ENCODE measurements around the gene ZNF180. TPM values are rescaled to one million over a fixed set of nuclear protein-coding genes. Genes with fewer than 3 reads are reported as not detected.

ZNF180 gene
- total RNA-seq, 2 donors from 2014 or later: 9.6 to 16.1 TPM

DNA sequence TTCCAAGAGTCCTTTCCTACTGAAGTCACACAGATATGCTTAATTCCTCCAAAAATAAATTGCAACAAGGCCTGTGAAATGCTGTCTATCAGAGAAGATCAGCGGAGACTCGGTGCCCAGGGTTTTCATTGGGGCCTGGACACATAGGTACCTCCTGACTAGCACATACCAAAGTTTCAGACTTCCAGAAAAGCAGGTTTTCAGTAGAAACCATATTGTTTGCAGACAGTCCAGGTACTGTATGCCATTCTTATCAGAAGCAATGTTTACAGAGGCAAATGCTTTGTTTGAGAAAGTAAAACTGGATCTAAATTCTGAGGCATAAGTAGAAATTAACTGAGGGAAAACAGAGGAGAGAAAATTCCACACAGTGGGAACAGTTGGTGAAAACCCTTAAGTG lies 64.9 kb downstream of the ZNF180 start:
- Histone ChIP-seq H3K4me1 (ENCODE audit: control insufficient read depth in 1 of 2, low read depth in 2 of 2) (no peaks in the 10 kb centered on the region), H3K27me3 (replicated peaks; ENCODE audit: insufficient read depth) (no peaks in the 10 kb centered on the region), H3K27ac (no peak overlapping the region), H3K9me3 (peaks cover 79% of the 10 kb centered on the region), H3K36me3 (peaks cover 51% of the 10 kb centered on the region), H3K4me3 (no peak overlapping the region)
- TF ChIP-seq, protein P1, sequence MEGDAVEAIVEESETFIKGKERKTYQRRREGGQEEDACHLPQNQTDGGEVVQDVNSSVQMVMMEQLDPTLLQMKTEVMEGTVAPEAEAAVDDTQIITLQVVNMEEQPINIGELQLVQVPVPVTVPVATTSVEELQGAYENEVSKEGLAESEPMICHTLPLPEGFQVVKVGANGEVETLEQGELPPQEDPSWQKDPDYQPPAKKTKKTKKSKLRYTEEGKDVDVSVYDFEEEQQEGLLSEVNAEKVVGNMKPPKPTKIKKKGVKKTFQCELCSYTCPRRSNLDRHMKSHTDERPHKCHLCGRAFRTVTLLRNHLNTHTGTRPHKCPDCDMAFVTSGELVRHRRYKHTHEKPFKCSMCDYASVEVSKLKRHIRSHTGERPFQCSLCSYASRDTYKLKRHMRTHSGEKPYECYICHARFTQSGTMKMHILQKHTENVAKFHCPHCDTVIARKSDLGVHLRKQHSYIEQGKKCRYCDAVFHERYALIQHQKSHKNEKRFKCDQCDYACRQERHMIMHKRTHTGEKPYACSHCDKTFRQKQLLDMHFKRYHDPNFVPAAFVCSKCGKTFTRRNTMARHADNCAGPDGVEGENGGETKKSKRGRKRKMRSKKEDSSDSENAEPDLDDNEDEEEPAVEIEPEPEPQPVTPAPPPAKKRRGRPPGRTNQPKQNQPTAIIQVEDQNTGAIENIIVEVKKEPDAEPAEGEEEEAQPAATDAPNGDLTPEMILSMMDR (IDR thresholded peaks at IDR 0.05): no peak
- no peak for ATAC-seq (ENCODE audit: insufficient number of reproducible peaks, low FRiP score, low read depth)
- no peak for DNase-seq (ENCODE audit: low spot score)

DNA sequence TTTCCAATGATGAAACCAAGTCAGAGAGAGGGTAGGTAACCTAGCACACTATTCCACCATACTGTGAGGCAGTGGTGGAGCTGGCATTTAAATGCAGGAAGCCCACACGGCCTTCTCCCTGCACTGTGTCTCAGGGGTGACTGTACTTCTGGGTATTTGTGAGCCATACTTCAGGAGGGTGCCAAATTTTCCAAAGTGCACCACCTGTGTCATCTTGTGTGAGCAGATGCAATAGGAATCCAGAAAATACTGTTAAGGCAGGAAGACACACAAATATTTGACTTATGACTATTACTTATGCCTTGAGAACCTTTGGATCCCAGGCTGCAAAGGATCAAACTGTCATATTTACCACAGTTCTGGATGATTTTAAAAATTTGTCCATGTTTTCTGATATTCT lies 69.4 kb downstream of the ZNF180 start:
- DNase-seq (ENCODE audit: low spot score) (no peak), ATAC-seq (ENCODE audit: insufficient number of reproducible peaks, low FRiP score, low read depth) (no peak)
- Histone ChIP-seq H3K27me3 (replicated peaks; ENCODE audit: insufficient read depth) (no peaks in the 10 kb centered on the region), H3K27ac (no peak overlapping the region), H3K4me1 (ENCODE audit: control insufficient read depth in 1 of 2, low read depth in 2 of 2) (no peaks in the 10 kb centered on the region), H3K9me3 (peaks cover 89% of the 10 kb centered on the region), H3K36me3 (peaks cover 55% of the 10 kb centered on the region), H3K4me3 (no peak overlapping the region)
- TF ChIP-seq, protein P1 (IDR thresholded peaks at IDR 0.05): no peak

Other genes starting within 250 kb of the ZNF180 start
- under 1 TPM; 0.21 to 0.81 TPM for gene ZNF233, start 240.6 kb downstream of the ZNF180 start, total RNA-seq
- gene ZNF235, start 195.5 kb downstream of the ZNF180 start, total RNA-seq: 10 to 100 TPM in 1 of 2 donors, 1 to 10 TPM in 1; 6.9 to 12.6 TPM
- 1 to 10 TPM; 4.7 to 5.0 TPM for gene ZNF112, start 143.8 kb downstream of the ZNF180 start, total RNA-seq
- under 1 TPM; 0.27 to 0.28 TPM for gene ZNF285, start 98.9 kb downstream of the ZNF180 start, total RNA-seq
- gene ZNF229, start 52.0 kb downstream of the ZNF180 start, total RNA-seq: 1 to 10 TPM; 2.3 to 4.1 TPM
- gene CEACAM20, start 29.2 kb upstream of the ZNF180 start, total RNA-seq: not detected
- gene IGSF23, start 113.0 kb upstream of the ZNF180 start, total RNA-seq: not detected
- 100 to 1,000 TPM in 1 of 2 donors, 10 to 100 TPM in 1; 59.7 to 102 TPM for gene PVR, start 143.4 kb upstream of the ZNF180 start, total RNA-seq
- 1 to 10 TPM; 3.4 to 6.2 TPM for gene CEACAM19, start 171.0 kb upstream of the ZNF180 start, total RNA-seq
- not detected for gene CEACAM16, start 198.6 kb upstream of the ZNF180 start, total RNA-seq
- 10 to 100 TPM; 43.1 to 77.9 TPM for gene BCL3, start 248.2 kb upstream of the ZNF180 start, total RNA-seq

All from thoracic aorta (tissue), 2 donors.